Measurements from ENCODE around the gene XK.
A peak's percentile ranks its signal among the peaks of the same experiment; 100 is the strongest.
"Not testable (repeated sequence)": the region's sequence is repeated elsewhere in the genome, so short reads cannot be mapped to it uniquely, and the experiment has no call there.

The XK gene

GRCh38 chrX:37685381-37686359 is at the start of gene XK:
XK (plus strand) TSS chrX:37685791; CDS start chrX:37685962, 171 bp downstream.
- DNase-seq, result peak; percentile 31

DNA sequence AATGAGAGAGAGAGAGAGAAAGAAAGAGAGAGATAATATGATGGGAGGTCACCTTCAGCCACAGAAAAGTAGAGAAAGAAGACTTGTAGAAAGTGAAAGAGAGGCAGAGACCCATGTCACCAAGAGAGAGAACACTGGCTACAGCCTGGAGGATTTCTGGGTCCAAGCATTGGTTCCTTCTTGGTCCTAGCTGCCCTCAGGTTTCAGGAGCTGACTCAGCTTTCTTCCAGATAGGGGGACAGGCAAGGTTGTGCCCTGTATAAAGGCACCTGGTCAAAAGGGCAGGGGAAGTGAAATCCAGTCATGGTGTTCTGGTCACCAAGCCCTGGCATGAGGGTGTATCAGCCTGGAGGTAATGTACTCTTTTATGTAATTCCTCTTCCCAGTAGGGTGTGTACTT is 47.5 kb upstream of the XK start:
- no peak for DNase-seq

DNA sequence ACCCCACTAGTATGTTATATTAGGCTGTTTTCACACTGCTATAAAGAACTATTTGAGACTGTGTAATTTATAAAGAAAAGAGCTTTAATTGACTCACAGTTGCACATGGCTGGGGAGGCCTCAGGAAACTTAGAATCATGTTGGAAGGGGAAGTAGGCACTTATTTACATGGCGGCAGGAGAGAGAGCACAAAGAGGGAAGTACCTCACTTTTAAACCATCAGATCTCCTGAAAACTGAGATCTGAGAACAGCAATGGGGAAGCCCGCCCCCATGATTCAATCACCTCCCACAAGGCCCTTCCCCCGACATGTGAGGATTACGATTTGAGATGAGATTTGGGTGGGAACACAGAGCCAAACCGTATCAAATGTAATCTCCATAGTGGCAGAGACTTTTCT is 45.4 kb upstream of the XK start:
- DNase-seq, result no peak

DNA sequence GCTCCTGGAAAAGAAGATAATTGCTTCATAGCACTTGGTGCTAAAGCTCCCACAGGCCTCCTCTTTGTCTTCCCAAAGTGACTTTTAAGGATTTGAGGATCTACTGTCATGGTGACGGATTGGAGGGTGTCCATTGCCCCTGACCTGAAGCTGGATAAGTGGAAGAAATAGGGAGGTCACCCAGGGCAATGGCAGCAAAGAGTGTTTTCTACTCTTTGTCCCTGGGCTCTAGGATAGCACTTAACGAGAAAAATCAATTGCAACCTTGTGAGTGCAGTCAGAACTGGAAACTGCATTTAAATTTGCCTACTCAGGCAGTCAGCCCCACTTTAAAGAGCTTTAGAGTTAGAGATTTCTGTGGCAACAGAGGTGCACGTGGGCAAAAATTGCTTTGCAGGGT is 43.7 kb upstream of the XK start:
- DNase-seq, result no peak

GRCh38 chrX:37644381-37645305 is 40.9 kb upstream of the XK start:
- DNase-seq, result no peak

DNA sequence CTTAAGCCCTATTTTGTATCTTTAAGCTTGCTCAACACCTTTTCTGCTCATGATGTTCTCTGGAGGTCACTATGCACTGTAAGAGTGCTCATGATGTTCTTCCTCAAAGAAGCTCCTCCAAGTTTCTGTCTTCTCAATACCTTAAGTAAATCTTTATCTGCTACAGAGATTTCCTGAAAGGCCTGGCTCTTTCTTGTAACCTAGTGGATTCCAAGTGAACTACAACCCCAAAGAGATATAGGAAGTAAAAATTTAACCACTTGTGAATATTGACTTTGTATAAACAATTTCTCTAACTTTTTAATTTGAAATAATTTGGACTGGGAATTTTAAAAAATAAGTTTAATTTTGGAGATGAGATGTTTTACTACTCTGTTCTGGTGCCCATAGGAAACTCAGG is 39.3 kb upstream of the XK start:
- no peak for DNase-seq

DNA sequence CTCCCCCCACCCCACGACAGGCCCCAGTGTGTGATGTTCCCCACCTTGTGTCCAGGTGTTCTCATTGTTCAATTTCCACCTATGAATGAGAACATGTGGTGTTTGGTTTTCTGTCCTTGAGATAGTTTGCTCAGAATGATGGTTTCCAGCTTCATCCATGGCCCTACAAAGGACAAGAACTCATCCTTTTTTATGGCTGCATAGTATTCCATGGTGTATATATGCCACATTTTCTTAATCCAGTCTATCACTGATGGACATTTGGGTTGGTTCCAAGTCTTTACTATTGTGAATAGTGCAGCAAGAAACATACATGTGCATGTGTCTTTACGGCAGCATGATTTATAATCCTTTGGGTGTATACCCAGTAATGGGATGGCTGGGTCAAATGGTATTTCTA is 34.7 kb upstream of the XK start:
- DNase-seq, result not testable (repeated sequence)

GRCh38 chrX:37651921-37652452 is 33.6 kb upstream of the XK start:
- no peak for DNase-seq

DNA sequence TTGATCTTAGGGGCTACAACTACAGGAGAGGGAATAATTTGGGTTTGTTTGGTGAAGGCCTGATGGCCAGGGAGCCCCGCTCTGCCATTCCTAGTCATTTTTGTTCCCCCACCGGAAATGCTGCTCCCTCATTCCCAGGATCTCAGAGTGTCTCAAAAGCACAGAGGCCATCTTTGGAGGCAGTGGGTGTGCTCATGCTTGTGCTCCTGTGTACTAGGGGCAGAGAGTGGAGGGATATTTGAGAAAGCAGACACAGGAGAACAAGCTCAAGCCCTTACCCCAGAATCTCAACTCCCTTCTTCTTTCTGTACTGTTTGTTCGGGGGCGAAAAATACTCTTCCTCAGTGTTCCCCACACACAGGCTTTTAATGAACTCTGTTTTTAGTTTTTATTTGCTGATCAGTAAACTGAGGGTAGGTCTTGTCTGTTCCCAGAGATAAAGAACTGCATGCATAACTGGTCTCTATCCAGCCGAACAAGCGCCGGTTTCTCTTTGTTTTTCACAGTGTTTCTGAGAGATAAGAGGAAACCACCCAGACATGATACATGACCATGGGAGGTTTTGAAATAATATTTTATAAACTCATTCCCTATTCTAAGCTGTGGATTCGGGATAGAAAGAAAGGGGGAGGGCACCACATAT is 32.9 kb upstream of the XK start:
- no peak for DNase-seq

- DNase-seq, result no peak
These were observed 32.0 kb upstream of the XK start for GRCh38 chrX:37653397-37654085.

GRCh38 chrX:37658343-37659030 is 27.1 kb upstream of the XK start:
- no peak for DNase-seq

DNA sequence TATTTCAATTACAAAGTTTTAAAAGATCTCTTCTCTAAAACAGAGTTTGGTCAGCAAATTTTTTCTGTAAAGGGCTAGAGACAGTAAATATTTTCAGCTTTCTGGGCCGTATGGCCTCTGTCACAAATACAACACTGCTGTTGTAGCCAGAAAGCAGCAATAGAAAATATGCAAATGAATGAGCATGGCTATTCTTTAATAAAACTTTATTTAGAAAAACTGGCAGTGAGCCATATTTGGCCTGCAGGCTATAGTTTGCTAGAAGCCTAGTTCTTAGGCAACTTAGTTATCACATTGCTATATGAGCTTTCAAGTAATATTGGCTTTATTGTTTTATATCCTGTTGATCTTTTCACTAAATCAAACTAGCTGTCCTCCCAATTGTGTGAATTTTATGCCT is 26.5 kb upstream of the XK start:
- no peak for DNase-seq

GRCh38 chrX:37662181-37662580 is 23.4 kb upstream of the XK start:
- DNase-seq, result no peak

DNA sequence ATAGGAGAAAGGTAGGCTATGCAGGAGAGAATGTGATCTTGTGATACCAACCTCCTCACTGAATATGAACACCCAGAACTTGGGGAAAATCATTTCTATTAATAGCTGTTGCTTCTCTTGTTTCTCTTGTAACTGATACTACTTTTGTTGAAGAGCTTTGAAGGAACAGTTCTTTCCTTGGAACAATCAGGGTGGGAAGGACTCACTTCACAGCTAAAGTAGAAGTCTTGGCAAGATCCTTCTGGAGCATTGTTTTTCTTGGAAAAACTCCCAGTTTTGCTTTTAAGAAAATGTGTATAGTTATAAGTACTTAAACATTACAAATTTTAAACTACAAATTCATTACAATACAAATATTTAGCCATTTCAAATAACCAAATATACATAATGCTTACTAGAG is 19.1 kb upstream of the XK start:
- no peak for DNase-seq

- no peak for DNase-seq
These were observed 18.4 kb upstream of the XK start for GRCh38 chrX:37667141-37667540.

DNA sequence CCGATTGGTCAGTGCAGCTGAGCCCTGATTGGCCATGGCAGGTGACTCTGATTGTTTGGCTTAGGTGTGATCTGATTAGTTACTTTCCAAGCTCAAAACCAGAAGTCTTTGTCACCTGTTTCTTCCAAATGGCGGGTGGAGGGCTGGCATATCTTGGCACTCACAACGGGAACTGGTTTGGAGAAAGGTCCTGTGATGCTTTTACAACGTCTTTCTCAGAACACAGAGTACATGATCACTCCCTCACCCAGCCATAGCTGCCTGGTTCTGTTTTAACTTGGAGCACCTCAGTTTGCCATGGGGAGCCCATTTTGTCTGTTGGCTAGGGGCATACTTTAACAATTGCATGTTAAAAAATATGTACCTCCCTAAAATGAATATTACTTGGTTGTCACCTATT is 13.0 kb upstream of the XK start:
- DNase-seq, result no peak

DNA sequence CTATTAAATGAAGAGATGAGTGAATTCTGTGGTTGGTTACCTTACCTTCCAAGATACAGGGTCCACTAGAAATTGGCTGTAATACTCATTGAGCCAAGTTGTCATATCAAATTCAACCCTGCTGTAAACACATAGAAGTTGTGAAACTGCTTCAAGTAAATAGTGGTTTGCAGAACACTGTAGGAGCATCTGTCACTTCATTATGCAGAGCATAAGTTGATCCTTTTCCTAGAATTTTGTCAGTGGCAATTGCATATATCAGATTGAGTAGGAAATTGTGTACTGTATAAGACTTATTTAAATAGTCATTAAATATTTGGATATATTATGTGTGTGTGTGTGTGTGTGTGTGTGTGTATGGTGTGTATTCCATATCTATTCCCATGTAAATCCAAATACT is 8.8 kb upstream of the XK start:
- DNase-seq, result no peak

DNA sequence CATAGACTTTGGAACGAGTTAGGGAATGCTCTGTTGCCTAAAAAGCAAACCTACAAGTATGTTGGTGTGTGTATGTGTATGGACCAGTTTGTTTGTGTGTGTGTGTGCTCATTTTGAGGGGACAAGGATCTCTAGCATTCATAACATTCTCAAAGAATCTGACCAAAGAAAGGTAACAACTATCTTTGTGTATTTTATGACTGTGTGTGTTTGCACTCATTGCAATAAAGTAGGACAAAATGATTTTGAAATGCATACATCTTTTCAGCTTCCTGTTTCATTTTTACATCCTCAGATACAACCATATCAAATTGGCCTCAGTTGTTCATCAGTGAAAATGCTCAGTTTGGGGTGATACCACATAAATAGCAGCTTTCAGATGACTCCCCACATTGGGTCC is 8.3 kb upstream of the XK start:
- DNase-seq, result no peak

DNA sequence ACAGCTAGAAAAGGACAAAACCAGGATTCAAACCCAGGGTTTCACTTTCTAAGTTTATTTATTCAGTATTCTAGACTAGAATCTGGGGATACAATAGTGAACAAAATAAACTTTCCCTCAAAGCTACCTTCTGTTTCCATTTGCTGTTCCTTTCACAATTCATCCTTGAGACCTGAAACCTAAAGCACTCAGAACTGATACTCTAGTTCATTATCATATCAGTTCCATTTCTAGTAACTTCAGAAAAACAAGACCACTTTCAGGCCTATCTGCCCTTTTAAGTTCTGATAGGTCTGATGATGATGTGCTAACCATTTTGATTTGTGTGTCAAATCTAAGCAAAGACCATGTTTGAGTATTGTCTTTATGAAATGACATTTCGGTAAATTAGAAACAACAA is 7.8 kb upstream of the XK start:
- no peak for DNase-seq

GRCh38 chrX:37678574-37678973 is 7.0 kb upstream of the XK start:
- no peak for DNase-seq

DNA sequence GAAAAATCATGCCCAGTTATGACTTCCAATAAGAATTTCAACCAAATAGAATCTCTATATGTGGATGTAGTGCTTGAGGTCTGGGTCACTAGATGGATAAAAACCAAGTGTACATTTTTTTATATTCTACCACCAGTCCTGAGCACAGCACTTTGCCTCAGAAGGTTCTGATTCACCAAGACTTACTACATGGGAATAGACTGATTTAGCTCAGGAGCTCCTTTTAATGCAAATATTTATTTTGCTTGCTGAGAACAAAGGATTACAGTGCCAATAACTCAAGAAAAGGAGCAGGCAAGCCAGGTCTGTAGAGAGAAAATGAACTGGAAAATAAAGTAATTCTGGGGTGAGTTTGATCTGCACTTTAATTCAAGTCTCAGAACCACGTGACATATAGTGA is 6.4 kb upstream of the XK start:
- no peak for DNase-seq

GRCh38 chrX:37679888-37680287 is 5.7 kb upstream of the XK start:
- DNase-seq, result no peak
